GM12878 (cell line): ENCODE data around the gene MNAT1.

ENCODE experiments used
- BCL11A ChIP-seq: IDR thresholded peaks from 2 replicates; pipeline ENCODE4 v1.6.1; 2011; ENCODE audit warnings: low read depth, low read length
- JUNB ChIP-seq: IDR thresholded peaks from 2 replicates; pipeline ENCODE4 v1.6.1; 2016; ENCODE audit warnings: antibody characterized with exemption, mild to moderate bottlenecking
- NFYB ChIP-seq: IDR thresholded peaks from 2 replicates; pipeline ENCODE4 v1.6.1; 2011; ENCODE audit warnings: low read depth, mild to moderate bottlenecking, low read length, improper control_type of control experiment, moderate library complexity; ENCODE audit not compliant: insufficient read depth

DNA sequence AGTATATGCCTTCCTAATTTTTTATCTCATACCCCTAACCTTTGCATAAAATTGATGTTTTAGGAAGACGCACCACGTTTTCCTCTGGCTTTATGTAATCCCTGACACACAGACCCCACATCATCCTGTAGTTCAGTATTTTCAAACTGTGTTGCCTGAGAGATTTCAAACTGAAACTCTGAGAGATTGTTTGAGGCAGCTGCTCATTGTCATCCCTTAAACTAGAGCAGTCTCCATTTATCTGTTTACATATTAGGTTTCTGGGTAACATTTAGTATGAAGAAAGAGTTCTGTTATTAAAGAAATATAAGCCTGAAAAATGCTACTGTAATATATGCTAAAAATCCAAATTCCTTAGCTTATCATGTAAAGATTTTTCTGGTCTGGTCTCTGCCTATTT is 24.3 kb downstream of the MNAT1 start:
- TF ChIP-seq JUNB: no peak
- TF ChIP-seq NFYB: no peak
- no peak for TF ChIP-seq BCL11A
